C1 segment of cervical spinal cord (tissue), 14 donors: ENCODE data around the gene UGDH.
"Not testable (repeated sequence)": the region's sequence is repeated elsewhere in the genome, so short reads cannot be mapped to it uniquely, and the experiment has no call there.

Source experiments
- DNase-seq, 14 donors: peaks; one replicate each; lab custom pipeline; 2025; lab: John Stamatoyannopoulos, UW

Gene UGDH

DNA sequence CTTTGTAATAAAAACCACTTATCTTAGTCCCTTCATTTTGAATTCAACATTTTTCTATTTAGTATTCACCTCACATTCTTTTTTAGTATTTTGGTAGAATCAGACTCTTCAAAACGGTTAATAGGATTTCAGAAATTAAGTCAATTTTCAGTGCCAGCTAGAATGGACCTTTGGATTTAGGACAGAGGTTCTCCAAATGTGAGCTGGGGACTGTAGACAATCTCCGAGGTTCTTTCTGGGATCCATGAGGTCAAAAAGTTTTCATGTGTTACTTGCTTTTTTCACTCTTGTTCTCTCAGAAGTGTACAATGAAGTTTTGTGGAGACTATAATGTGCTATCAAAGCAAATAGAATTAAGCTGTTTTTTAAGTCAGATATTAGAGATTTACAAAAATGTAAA lies 2.3 kb upstream of the UGDH start:
- DNase-seq = no peak

DNA sequence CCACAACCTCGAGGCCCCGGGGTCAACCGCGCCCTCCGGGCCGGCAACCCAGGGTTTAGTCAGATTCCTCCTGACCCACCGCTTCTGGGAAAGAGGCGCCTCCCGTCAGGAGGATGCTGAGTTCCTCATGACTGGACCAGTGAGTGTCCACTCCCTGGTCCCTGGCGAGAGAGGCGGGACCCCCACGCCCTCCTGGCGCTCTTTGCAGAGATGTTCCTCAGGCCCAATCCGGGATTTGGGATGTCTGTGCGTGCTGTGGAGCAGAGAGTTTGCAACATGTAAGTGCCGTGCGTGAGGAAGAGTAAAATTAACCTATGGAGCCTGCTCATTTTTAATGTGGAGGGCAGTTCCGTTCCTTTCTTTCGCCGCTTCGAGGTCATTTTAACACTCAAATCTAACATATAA lies 824 bp upstream of the UGDH start:
- peak in 2 of 14 donors; percentile 77 to 85 for DNase-seq

DNA sequence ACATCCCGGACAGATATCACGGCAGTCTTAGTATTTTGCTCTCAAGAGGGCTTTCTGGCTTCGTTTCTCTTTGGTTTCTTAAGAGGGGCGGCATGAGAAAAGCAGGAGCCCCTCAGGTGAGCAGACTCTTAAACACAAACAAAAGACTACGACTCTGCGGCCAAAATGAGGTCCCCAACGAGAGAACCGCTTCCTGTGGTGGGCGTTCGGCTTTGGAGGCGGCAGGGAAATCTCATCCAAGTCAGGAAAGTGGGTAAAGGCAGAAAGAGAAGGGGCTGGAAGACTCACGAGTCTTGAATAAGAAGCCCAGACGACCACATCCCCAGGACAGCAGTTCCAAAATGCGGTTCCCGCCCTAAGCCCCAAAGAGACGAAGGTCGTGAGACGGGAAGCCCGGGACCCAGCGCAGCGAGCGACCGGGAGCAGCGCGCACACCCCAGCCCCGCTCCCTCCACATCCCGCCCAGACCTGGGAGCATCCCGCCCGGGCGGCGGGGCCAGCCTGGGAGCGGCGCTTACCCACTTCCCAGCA lies 409 bp downstream of the UGDH start:
- peak in 5 of 14 donors; percentile 41 to 69 (median 48) for DNase-seq

GRCh38 chr4:39525822-39526690 lies 1.2 kb downstream of the UGDH start:
- DNase-seq = peak in 1 of 14 donors; percentile 43

GRCh38 chr4:39524161-39524957 lies 2.9 kb downstream of the UGDH start:
- DNase-seq = no peak

- DNase-seq = no peak
These were observed 5.2 kb downstream of the UGDH start for GRCh38 chr4:39522068-39522467.

DNA sequence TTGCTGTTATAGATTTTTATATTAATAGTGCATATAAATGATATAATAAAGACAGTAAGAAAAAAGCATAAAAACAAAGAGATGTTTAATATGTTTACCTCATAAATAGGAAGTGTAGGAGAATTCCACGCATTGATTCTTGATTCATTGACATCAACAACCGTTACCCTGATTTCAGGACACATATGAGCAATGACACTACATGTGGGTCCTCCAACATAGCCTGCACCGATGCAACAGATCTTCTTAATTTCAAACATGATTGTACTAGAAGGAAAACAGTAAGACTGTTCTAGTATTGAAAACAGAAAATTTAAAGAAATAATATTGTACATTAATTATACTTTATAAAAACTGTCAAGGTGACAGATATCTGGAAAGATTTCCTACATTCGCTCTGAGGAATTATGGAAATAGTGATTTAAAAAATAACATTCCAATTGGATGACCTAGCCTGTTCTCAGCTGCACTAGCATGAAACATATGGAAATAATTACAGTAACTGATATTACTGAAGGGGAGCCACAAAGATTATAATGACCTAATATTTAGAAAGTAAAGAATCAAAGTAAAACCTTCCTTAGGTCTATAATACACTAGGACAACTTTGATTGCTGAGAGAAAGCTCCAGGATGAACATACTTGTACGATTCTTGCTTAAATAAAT lies 5.9 kb downstream of the UGDH start:
- DNase-seq = no peak

- DNase-seq = no peak
These were observed 8.8 kb downstream of the UGDH start for GRCh38 chr4:39518484-39518883.

DNA sequence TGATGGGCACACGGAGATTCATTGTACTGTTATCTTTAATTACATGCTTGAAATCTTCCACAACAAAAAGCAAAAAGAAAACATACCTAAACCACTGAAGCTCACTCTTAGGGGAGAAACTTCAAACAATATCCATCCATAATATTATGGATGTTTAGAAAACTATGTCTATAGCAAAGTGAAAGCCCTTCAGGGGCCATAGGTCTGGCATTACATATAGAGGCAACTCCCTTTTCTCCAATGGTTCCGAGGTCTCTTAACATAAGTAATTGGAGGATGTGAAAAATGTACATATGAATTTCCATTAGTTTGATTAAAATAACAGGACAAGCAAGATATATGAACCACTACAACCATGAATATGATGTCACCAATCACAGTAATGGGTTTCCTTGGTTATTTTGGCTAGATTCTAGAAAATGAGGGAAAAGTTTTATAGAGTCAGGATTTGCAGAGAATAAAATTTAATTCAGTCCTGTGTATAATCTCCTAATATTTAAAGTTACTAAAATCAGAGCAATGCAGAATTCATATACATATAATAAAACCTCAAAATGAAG lies 10.8 kb downstream of the UGDH start:
- DNase-seq = no peak

GRCh38 chr4:39515669-39516401 lies 11.4 kb downstream of the UGDH start:
- not testable (repeated sequence) for DNase-seq

- no peak for DNase-seq
These were observed 12.3 kb downstream of the UGDH start for GRCh38 chr4:39514888-39515401.

DNA sequence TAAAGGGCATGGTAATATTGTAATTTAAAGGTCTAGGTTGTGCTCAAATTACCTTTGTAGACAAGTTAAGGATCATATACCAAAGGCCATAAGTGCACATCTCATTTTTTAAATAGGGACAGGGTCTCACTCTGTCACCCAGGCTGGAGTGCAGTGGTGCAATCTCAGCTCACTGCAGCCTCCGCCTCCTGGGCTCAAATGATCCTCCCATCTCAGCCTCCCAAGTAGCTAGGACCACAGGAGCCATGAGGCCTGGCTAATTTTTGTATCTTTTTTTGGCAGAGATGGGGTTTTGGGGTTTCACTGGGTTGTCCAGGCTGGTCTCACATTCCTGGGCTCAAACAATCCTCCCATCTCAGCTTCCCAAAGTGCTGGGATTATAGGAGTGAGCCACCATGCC lies 13.0 kb downstream of the UGDH start:
- DNase-seq = not testable (repeated sequence)

GRCh38 chr4:39510348-39510929 lies 16.8 kb downstream of the UGDH start:
- DNase-seq = no peak

DNA sequence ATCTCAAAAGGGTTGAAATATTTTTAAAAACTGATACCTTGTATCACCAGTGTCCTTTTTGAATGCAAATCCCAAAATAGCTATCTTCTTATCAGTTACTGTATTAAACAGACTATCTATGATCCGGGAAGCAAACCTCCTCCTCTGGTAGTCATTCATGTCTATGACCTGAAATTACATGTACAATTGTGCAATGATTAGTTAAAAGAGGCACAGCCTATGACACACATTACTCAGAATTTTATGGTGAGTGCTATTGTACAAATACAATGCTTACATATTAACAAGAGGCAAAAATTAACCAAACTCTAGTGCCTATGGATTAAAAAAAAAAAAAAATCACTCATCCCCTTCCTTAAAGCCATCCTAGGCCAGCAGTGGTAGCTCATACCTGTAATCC lies 21.7 kb downstream of the UGDH start:
- no peak for DNase-seq

DNA sequence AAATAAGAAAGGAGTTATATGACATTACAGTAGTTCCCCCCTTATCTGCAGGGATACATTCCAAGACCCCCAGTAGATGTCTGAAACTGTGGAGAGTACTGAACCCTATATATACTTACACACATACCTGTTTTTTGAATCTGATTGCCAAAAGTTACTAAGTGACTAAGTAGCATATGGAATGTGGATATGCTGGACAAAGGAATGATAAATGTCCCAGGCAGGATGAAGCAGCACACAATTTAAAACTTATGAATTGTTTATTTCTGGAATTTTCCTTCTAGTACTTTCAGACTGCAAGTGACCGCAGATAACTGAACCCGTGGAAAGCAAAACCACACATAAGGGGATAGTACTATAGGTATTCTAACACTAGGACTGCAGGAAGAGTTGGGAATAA lies 22.7 kb downstream of the UGDH start:
- DNase-seq = no peak

GRCh38 chr4:39502664-39503035 lies 24.6 kb downstream of the UGDH start:
- DNase-seq = not testable (repeated sequence)

- DNase-seq = no peak
These were observed 25.1 kb downstream of the UGDH start for GRCh38 chr4:39502019-39502663.

- no peak for DNase-seq
These were observed 28.6 kb downstream of the UGDH start for GRCh38 chr4:39498727-39499020.

DNA sequence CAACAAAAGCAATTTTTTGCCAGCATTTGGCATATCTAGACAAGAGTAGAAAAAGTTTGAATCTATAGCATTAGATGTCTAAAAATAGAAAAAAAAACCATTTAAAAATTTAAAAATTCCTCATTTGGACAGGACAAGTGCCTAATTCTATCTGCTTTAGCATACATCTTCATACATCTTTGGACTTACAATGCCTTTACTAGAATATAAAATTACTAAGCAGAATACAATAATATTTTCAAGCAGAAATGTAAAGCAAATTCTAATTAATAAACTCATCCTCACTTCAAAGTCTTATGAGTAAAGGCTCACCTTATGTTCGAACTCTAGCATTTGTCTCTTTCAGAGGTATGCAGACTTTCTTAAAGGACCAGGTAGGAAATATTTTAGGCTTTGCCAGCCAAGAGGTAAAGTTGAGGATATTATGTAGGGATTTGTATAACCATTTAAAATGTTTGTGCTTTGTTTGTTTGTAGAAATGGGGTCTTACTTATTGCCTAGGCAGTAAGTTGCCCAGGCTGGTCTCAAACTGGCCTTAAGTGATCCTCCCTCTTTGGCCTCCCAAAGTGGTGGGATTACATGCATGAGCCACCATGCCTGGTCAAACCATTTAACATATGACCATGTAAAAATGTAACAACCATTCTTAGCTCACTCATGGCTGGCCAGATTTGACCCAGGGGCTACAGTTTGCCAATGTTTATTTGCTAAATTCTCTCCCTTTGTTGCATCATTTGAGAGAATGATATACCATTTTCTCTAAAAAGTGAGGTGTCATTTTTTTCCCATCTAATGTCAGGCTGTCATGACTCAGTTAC lies 29.1 kb downstream of the UGDH start:
- no peak for DNase-seq
